H9 (cell line): ENCODE data around the gene DOCK1. TPM values are rescaled to one million over a fixed set of nuclear protein-coding genes. Genes with fewer than 3 reads are reported as not detected.

Source experiments
- DNase-seq: peaks from one replicate; pipeline ENCODE4 v3.0.0-alpha.2; 2017
- H2AFZ ChIP-seq: one replicate; pipeline ENCODE4 v1.6.1; 2013; ENCODE audit warnings: mild to moderate bottlenecking, low read length, control low read depth, moderate library complexity
- H2AK5ac ChIP-seq: 2 replicates; pipeline ENCODE4 v1.6.1; 2013; ENCODE audit warnings: low read length, control low read depth, mixed read lengths; ENCODE audit not compliant: insufficient read length
- H2BK120ac ChIP-seq: one replicate; pipeline ENCODE4 v1.6.1; 2013; ENCODE audit warnings: low read depth, mild to moderate bottlenecking, low read length, control low read depth, inconsistent platforms; ENCODE audit not compliant: poor library complexity, severe bottlenecking
- H2BK12ac ChIP-seq: 2 replicates; pipeline ENCODE4 v1.6.1; 2013; ENCODE audit warnings: low read length, control low read depth, mixed read lengths, low read depth; ENCODE audit not compliant: insufficient read length
- H2BK15ac ChIP-seq: 2 replicates; pipeline ENCODE4 v1.6.1; 2013; ENCODE audit warnings: low read depth, low read length, control low read depth
- H2BK20ac ChIP-seq: one replicate; pipeline ENCODE4 v1.6.1; 2013; ENCODE audit warnings: low read depth, mild to moderate bottlenecking, low read length, control low read depth, inconsistent platforms; ENCODE audit not compliant: poor library complexity, severe bottlenecking
- H2BK5ac ChIP-seq: 2 replicates; pipeline ENCODE4 v1.6.1; 2013; ENCODE audit warnings: low read length, control low read depth, mixed read lengths; ENCODE audit not compliant: insufficient read length
- H3K14ac ChIP-seq: 2 replicates; pipeline ENCODE4 v1.6.1; 2013; ENCODE audit warnings: low read length, control low read depth; ENCODE audit not compliant: insufficient read depth
- H3K18ac ChIP-seq: 2 replicates; pipeline ENCODE4 v1.6.1; 2013; ENCODE audit warnings: low read depth, mild to moderate bottlenecking, mixed read lengths, low read length, control low read depth; ENCODE audit not compliant: insufficient read length
- H3K23ac ChIP-seq: 2 replicates; pipeline ENCODE4 v1.6.1; 2013; ENCODE audit warnings: low read length, control low read depth, mixed read lengths, low read depth; ENCODE audit not compliant: insufficient read length
- H3K23me2 ChIP-seq: 2 replicates; pipeline ENCODE4 v1.6.1; 2013; ENCODE audit warnings: low read depth, mild to moderate bottlenecking, mixed read lengths, low read length, control low read depth; ENCODE audit not compliant: insufficient read length, poor library complexity, severe bottlenecking
- H3K27ac ChIP-seq: 2 replicates; pipeline ENCODE4 v1.5.1; 2013; ENCODE audit warnings: low read length, control low read depth, mixed read lengths, low read depth; ENCODE audit not compliant: insufficient read length
- H3K27me3 ChIP-seq: 2 replicates; pipeline ENCODE4 v1.6.1; 2013; ENCODE audit warnings: low read length, control low read depth, inconsistent platforms; ENCODE audit not compliant: insufficient read depth
- H3K4ac ChIP-seq: 2 replicates; pipeline ENCODE4 v1.6.1; 2013; ENCODE audit warnings: low read depth, mild to moderate bottlenecking, control low read depth, inconsistent platforms, low read length, moderate library complexity
- H3K4me1 ChIP-seq: 2 replicates; pipeline ENCODE4 v1.6.1; 2013; ENCODE audit warnings: low read length, control low read depth, inconsistent platforms; ENCODE audit not compliant: insufficient read depth
- H3K4me2 ChIP-seq: 2 replicates; pipeline ENCODE4 v1.6.1; 2013; ENCODE audit warnings: low read length, control low read depth, mixed read lengths; ENCODE audit not compliant: insufficient read length, insufficient read depth
- H3K56ac ChIP-seq: 2 replicates; pipeline ENCODE4 v1.6.1; 2013; ENCODE audit warnings: low read depth, mild to moderate bottlenecking, mixed read lengths, low read length, control low read depth; ENCODE audit not compliant: insufficient read length
- H3K79me1 ChIP-seq: 2 replicates; pipeline ENCODE4 v1.6.1; 2013; ENCODE audit warnings: low read depth, mild to moderate bottlenecking, moderate library complexity, low read length, control low read depth, inconsistent platforms; ENCODE audit not compliant: insufficient read depth, poor library complexity, severe bottlenecking
- H3K79me2 ChIP-seq: 2 replicates; pipeline ENCODE4 v1.6.1; 2013; ENCODE audit warnings: low read length, control low read depth, inconsistent platforms; ENCODE audit not compliant: insufficient read depth
- H3K9ac ChIP-seq: 2 replicates; pipeline ENCODE4 v1.6.1; 2013; ENCODE audit warnings: low read length, control low read depth, mixed read lengths; ENCODE audit not compliant: insufficient read length; ENCODE audit errors: extremely low read depth
- H3K9me3 ChIP-seq: one replicate; pipeline ENCODE4 v1.6.1; 2013; ENCODE audit warnings: low read depth, low read length, inconsistent platforms; ENCODE audit not compliant: control insufficient read depth
- H3T11ph ChIP-seq: one replicate; pipeline ENCODE4 v1.6.1; 2013; ENCODE audit warnings: mild to moderate bottlenecking, low read length, control low read depth, inconsistent platforms
- H4K20me1 ChIP-seq: one replicate; pipeline ENCODE4 v1.6.1; 2013; ENCODE audit not compliant: control insufficient read depth, insufficient read length, insufficient read depth
- H4K5ac ChIP-seq: 2 replicates; pipeline ENCODE4 v1.6.1; 2013; ENCODE audit warnings: low read depth, mild to moderate bottlenecking, mixed read lengths, low read length, control low read depth; ENCODE audit not compliant: insufficient read length
- H4K8ac ChIP-seq: replicated peaks from 2 replicates; pipeline ENCODE4 v1.6.1; 2013; ENCODE audit warnings: low read length, control low read depth, mixed read lengths, low read depth; ENCODE audit not compliant: insufficient read length
- H4K91ac ChIP-seq: 2 replicates; pipeline ENCODE4 v1.6.1; 2013; ENCODE audit warnings: low read depth, mild to moderate bottlenecking, moderate library complexity, mixed read lengths, low read length, control low read depth; ENCODE audit not compliant: insufficient read length
- H3K27ac Mint-ChIP-seq, 3 experiments: 2 replicates in 2 of 3; 3 replicates in 1 of 3; pipeline ENCODE4 v1.8.0; 2020 to 2021; ENCODE audit warnings: mixed read lengths in 3 of 3, mild to moderate bottlenecking in 1 of 3, moderate library complexity in 1 of 3
- H3K27me3 Mint-ChIP-seq: 2 replicates; pipeline ENCODE4 v1.8.0; 2021; ENCODE audit warnings: low read depth, mild to moderate bottlenecking, moderate library complexity, mixed read lengths
- H3K36me3 Mint-ChIP-seq, 3 experiments: 2 replicates in 2 of 3; 3 replicates in 1 of 3; pipeline ENCODE4 v1.8.0; 2020 to 2021; ENCODE audit warnings: low read depth in 3 of 3, mixed read lengths in 3 of 3; ENCODE audit not compliant: insufficient read depth in 1 of 3
- H3K4me1 Mint-ChIP-seq, 2 experiments: 2 replicates each; pipeline ENCODE4 v1.8.0; 2020; ENCODE audit warnings: mixed read lengths in 2 of 2
- H3K4me3 Mint-ChIP-seq, 2 experiments: 2 replicates in 1 of 2; 3 replicates in 1 of 2; pipeline ENCODE4 v1.8.0; 2020 to 2021; ENCODE audit warnings: mild to moderate bottlenecking in 2 of 2, mixed read lengths in 2 of 2, moderate library complexity in 1 of 2
- H3K9me3 Mint-ChIP-seq, 2 experiments: 2 replicates in 1 of 2; 3 replicates in 1 of 2; pipeline ENCODE4 v1.8.0; 2020; ENCODE audit warnings: mild to moderate bottlenecking in 2 of 2, mixed read lengths in 2 of 2, moderate library complexity in 1 of 2
- CTCF ChIP-seq: fragments of 200-600 bp; sonication (generic); conservative IDR thresholded peaks from 3 replicates; pipeline ENCODE4 v1.8.0; 2021; ENCODE audit warnings: antibody characterized with exemption, mild to moderate bottlenecking
- WGBS: extraction: QIAGEN DNeasy Blood & Tissue Kit; methylation state at CpG from one replicate; pipeline ENCODE4 v1.1.7; 2013; ENCODE audit warnings: missing lambda C conversion rate, low lambda C conversion rate, mixed read lengths; ENCODE audit not compliant: insufficient read length; ENCODE audit errors: extremely low coverage; 5-methylcytosine and 5-hydroxymethylcytosine counted together
- total RNA-seq: library from RNA; stranded (reverse); gene quantifications from 2 replicates; pipeline ENCODE4 v1.2.1, GENCODE V29; 2021

Gene DOCK1
- total RNA-seq, 1 experiment from 2014 or later: 57.0 TPM

GRCh38 chr10:127080317-127080716 lies 175.1 kb downstream of the DOCK1 start:
- no peak overlapping the region for H2BK120ac ChIP-seq
- no peak overlapping the region for H4K91ac ChIP-seq
- no peaks in the 10 kb centered on the region for H3K79me2 ChIP-seq
- no peak overlapping the region for H3K9ac ChIP-seq
- Mint-ChIP-seq H3K4me3 (no peak overlapping the region), H3K36me3 (peaks cover 29 to 31% (median 29%) of the 10 kb centered on the region in 3 experiments), H3K27ac (no peak overlapping the region), H3K9me3 (peaks cover 0 to 5% of the 10 kb centered on the region in 2 experiments; a peak in 1 of 5 replicates), H3K27me3 (no peaks in the 10 kb centered on the region), H3K4me1 (peaks cover 14 to 18% of the 10 kb centered on the region in 2 experiments)
- WGBS: no CpG with 5 or more reads among the region's 4 CpGs
- no peaks in the 10 kb centered on the region for H3K9me3 ChIP-seq
- H3K4me2 ChIP-seq: no peak overlapping the region
- H3K56ac ChIP-seq: no peak overlapping the region
- no peaks in the 10 kb centered on the region for H3K27me3 ChIP-seq
- no peak for TF ChIP-seq CTCF
- H2AK5ac ChIP-seq: no peak overlapping the region
- no peak overlapping the region for H2BK5ac ChIP-seq
- H2AFZ ChIP-seq: no peak overlapping the region
- no peak overlapping the region for H3K18ac ChIP-seq
- H3K14ac ChIP-seq: no peak overlapping the region
- no peak overlapping the region for H3K4ac ChIP-seq
- H3K79me1 ChIP-seq: no peaks in the 10 kb centered on the region
- no peak overlapping the region for H2BK12ac ChIP-seq
- no peak overlapping the region for H4K5ac ChIP-seq
- H3K4me1 ChIP-seq: no peaks in the 10 kb centered on the region
- no peak overlapping the region for H3T11ph ChIP-seq
- H3K23me2 ChIP-seq: no peaks in the 10 kb centered on the region
- no peaks in the 10 kb centered on the region for H4K20me1 ChIP-seq
- H2BK15ac ChIP-seq: no peak overlapping the region
- no peak overlapping the region for H4K8ac ChIP-seq
- H3K27ac ChIP-seq: no peak overlapping the region
- DNase-seq: no peak
- no peak overlapping the region for H2BK20ac ChIP-seq
- no peak overlapping the region for H3K23ac ChIP-seq
